Glomerular visceral epithelial cell (primary cell): ENCODE measurements around the gene LPP.

ENCODE experiments used
- DNase-seq: peaks from one replicate; pipeline ENCODE4 v3.0.0-alpha.2; 2016; ENCODE audit errors: extremely low spot score

LPP gene

GRCh38 chr3:188134856-188135255 lies 19.1 kb upstream of the LPP start:
- no peak for DNase-seq

GRCh38 chr3:188135271-188135670 lies 18.7 kb upstream of the LPP start:
- no peak for DNase-seq

- no peak for DNase-seq
Measured at GRCh38 chr3:188137051-188137450, 16.9 kb upstream of the LPP start.

GRCh38 chr3:188139466-188139865 lies 14.5 kb upstream of the LPP start:
- no peak for DNase-seq

GRCh38 chr3:188146219-188146618 lies 7.7 kb upstream of the LPP start:
- no peak for DNase-seq

GRCh38 chr3:188147782-188148181 lies 6.2 kb upstream of the LPP start:
- no peak for DNase-seq

GRCh38 chr3:188148318-188148717 lies 5.6 kb upstream of the LPP start:
- no peak for DNase-seq

GRCh38 chr3:188149587-188149986 lies 4.4 kb upstream of the LPP start:
- DNase-seq, result no peak

- DNase-seq, result no peak
Measured at GRCh38 chr3:188150982-188151381, 3.0 kb upstream of the LPP start.

- no peak for DNase-seq
Measured at GRCh38 chr3:188151438-188151837, 2.5 kb upstream of the LPP start.

- DNase-seq, result peak; percentile 49
Measured at GRCh38 chr3:188152660-188153436, 1.1 kb upstream of the LPP start.

GRCh38 chr3:188153437-188154013 lies 432 bp upstream of the LPP start:
- DNase-seq, result peak; percentile 95

GRCh38 chr3:188154809-188155574 lies 1.0 kb downstream of the LPP start:
- DNase-seq, result peak; percentile 22

- DNase-seq, result no peak
Measured at GRCh38 chr3:188156056-188156455, 2.1 kb downstream of the LPP start.

- DNase-seq, result no peak
Measured at GRCh38 chr3:188157407-188157806, 3.5 kb downstream of the LPP start.

GRCh38 chr3:188157971-188158370 lies 4.0 kb downstream of the LPP start:
- DNase-seq, result no peak

GRCh38 chr3:188158731-188159310 lies 4.9 kb downstream of the LPP start:
- no peak for DNase-seq

GRCh38 chr3:188160751-188161150 lies 6.8 kb downstream of the LPP start:
- DNase-seq, result no peak

- no peak for DNase-seq
Measured at GRCh38 chr3:188164248-188164687, 10.3 kb downstream of the LPP start.

- peak; percentile 44 for DNase-seq
Measured at GRCh38 chr3:188165596-188165995, 11.6 kb downstream of the LPP start.

- DNase-seq, result peak; percentile 44
Measured at GRCh38 chr3:188166441-188166840, 12.5 kb downstream of the LPP start.

GRCh38 chr3:188168186-188168585 lies 14.2 kb downstream of the LPP start:
- no peak for DNase-seq
